GM19023 (cell line): ENCODE measurements around the gene LPCAT1.
A peak's percentile ranks its signal among the peaks of the same experiment; 100 is the strongest.
"Not testable (repeated sequence)": the region's sequence is repeated elsewhere in the genome, so short reads cannot be mapped to it uniquely, and the experiment has no call there.

ENCODE experiments used
- ATAC-seq: cut with Tn5 transposase; IDR thresholded peaks from one replicate; pipeline ENCODE4 v1.9.1; 2021; ENCODE audit warnings: mild to moderate bottlenecking, moderate library complexity; ENCODE audit not compliant: unreplicated experiment

LPCAT1 gene

DNA sequence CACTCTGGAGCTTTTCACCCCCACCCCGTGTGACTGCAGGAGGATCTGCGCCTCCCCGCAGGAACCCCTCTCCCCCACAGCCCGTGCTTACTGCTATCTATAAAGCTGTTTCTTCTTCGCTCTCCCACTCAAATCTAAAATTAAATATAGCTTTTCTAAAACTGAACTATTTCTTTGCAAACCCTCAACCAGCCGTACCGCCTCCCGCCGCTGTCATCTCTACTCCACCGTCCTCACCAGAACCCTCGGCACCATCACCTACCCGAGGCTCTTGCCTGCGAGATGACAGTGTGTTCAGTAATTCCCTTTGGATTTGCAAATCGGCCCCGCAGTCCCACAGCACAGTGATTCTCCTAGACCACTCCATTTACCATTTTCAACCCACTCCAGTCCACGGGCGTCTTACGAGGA, 13.6 kb downstream of the LPCAT1 start:
- no peak for ATAC-seq

DNA sequence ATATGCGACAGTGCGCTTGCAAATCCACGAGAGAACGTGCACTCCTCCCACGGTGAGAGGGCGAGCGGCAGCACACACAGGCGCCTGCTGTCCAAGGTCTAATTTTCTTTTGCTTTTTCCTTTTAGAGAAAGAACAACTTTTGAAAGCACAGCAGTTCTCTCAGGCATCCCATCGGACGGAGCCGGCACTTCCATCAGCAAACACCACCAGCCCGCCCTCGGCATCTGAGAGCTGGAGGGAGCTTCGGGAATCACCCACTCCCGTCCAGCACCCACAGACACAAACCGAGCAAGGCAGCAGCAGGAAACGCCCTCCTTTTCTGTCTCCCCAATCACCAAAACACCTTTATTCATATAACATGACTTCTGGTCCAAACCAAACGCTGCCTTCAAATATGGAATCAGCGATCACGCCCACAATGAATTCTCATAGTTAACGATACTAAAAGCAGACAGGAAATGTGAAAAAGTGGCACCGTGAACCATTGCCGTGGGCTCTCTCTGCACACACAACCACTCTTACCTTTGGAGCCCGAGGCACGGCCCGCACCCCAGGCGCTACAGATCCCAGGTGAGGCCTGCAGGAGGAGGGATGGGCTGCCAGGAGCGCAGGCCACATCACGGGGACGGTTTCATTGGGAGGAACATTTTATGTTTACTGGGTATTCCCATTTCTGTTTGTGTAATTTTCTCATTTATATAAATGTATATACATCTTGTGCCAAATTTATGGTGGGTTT, 14.2 kb downstream of the LPCAT1 start:
- no peak for ATAC-seq

DNA sequence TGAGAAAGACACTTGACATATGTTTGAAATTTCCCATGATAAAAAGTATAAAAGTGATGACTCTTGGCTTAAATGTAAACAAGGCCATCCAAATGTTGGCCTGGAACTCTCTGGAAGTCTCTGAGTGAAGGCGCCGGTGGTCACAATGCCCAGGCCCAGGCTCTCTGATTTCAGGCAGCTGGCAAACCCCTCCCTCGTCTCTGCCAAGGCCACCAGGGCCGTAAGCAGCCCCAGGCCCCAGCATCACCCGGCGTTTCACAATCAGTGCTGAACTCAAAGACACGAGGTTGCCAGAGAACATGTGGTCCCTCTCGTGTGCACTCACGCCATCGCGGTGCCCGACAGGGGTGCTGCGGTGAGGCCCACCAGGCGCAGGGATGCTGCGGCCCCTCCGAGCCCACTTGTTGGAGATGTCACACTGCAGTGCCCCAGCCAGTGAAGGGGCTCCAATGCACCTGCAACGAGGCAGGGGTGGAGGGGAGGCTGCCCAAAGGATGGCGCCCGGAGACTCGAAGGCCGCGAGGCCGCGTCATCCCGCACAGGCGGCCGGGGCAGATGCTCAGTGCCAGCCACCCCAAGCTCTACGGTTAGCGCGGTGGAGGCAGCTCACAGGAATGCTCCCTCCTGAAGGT, 15.0 kb downstream of the LPCAT1 start:
- no peak for ATAC-seq

DNA sequence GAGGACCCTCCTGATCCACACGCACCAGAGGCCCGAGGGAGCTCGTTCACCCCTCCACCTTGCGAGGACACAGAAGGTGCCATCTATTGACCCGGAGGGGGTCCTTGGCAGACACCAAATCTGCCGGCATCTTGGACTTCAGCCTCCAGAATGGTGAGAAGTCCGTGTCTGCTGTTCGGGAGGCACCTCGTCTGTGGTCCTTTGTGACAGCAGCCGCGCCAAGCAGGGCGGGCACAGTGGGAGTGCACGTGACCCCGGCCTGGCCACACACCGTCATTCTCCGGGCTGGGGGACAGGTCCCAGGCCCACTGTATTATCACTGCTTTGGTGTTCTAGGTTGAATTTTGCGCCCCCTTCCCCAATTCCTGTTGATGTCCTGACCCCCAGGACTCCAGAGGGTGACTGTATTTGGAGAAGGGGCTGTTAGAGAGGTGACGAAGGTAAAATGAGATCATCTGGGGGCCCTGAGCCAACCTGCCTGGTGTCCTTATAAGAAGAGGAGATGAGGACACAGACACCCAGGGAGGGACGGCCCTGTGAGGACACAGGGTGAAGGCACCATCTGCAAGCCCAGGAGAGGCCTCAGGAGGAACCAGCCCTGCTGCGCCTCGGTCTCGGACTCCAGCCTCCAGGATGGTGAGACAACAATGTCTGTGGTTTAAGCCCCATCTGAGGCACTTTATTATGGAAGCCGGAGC, 15.7 kb downstream of the LPCAT1 start:
- no peak for ATAC-seq

DNA sequence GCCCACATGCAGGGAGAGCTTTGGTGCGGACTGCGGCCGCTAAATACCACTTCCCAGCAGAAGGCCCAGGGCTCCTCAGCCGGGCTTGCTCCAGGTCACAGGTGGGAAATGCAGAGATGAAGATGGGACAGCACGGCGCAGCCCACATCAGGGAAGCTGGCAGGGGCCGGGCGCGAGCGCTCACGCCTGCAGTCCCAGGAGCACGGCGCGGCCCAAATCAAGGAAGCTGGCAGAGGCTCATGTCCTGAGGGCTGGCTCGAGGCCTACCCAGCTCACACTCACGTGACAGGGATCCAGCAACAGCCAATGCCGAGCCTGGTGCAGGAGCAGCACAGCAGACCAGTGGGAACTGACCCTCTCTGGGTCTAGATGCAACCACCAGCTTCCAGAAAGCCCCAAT, 16.3 kb downstream of the LPCAT1 start:
- no peak for ATAC-seq

GRCh38 chr5:1507014-1507375, 16.8 kb downstream of the LPCAT1 start:
- ATAC-seq: no peak

DNA sequence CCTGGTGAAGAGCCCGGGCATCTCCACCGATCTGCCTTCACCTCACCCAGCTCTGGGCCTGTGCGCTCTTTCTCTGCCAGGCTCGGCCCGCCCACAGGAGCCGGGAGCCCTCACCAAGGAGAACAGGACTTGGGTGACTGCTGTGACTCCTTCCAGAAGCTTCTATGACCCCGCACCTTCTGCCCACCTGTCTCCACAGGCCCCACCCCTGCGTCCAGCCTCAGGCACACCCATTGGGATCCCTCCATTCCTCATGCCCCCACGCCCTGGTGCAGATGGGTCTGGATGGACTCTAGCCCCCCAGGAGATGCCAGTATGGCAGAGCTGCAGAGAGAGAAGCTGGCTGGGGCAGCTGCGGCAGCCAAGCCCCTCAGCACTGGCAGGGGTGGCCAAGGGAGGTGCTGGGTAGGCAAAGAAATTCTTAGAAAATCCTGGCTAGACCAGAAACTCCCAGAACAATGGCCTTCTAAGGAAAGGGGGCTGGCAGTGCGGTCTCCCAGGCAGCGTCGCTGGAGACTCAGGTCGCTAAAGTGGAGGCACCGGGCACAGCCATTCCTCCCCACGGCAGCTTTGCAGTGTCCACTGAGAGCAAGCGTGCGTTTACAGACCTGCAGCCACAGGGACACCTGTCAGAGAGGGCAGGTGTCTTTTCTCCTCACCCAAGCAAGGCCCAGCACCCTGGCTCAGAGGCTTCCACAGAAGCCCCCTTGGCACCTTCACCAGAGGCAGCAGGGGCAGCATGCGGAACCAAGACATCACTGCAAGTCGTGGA, 17.3 kb downstream of the LPCAT1 start:
- no peak for ATAC-seq

DNA sequence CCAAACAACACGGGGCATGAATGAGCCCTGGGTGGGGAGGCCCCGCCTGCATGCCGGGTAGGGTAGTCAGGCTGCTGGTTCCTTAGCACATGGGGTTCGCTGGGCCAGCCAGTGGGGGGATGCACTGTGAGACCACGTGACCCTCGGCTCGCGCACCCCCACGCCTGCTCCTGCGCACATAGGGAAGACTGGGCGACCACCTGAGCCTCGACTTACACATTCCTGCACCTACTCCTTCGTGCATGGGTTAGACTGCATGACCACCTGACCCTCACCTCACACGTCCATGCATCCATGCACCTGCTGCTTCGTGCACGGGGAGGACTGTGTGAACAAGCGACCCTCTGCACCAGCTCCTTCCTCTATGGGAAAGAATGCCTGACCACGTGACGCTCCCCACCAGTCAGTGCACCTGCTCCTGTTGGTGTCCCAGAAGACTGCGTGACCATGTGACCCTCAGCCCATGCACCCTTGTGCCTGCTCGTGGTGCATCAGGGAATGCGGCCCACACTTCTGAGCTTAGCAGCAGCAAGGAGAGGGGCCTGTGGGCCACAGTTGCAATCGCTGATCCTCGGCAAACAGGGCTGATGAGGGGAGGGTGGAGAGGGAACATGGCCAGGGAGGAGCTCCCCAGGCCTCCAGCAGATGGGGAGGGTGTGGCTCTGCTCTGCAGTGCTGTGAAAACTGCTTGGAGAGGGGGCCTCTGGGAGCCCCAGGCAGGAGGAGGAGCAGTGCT, 18.1 kb downstream of the LPCAT1 start:
- no peak for ATAC-seq

GRCh38 chr5:1505089-1505488, 18.7 kb downstream of the LPCAT1 start:
- ATAC-seq: not testable (repeated sequence)

DNA sequence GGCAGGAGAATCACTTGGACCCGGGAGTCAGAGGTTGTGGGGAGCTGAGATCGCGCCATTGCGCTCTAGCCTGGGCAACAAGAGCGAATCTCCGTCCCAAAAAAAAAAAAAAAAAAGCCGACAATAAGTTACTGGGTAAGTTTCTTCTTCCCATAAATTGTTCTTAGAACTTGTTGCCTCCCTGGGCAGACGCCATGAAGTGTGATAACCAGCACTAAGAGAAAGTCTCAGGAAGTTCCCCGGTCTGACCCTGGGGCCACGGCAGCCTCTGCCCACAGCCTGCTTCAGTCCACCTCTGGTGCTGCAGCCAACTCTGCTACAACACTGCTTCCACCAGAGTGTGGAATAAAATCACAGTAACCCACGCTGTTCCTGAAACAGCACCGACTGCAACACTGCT, 19.1 kb downstream of the LPCAT1 start:
- ATAC-seq: no peak

GRCh38 chr5:1504069-1504595, 19.6 kb downstream of the LPCAT1 start:
- no peak for ATAC-seq

- peak; percentile 27 for ATAC-seq
Observed at GRCh38 chr5:1503241-1504068, 20.3 kb downstream of the LPCAT1 start.

DNA sequence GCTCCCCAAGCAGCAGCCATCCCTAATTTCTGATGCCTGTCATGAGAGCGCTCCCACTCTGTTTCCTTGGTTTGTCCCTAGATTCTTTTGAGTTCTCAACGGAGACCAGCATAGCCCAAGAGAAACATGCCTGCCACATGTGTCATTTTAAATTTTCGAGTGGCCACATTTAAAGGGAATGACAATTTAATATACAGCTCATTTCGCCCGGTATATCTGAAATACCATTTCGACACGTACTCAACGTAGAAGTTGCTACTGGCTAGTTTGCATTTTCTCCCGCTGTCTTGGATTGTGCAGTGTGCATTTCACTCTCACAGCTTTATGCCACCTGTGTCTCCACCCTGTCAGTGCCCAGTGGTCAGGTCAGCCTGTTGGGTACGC, 21.0 kb downstream of the LPCAT1 start:
- no peak for ATAC-seq

DNA sequence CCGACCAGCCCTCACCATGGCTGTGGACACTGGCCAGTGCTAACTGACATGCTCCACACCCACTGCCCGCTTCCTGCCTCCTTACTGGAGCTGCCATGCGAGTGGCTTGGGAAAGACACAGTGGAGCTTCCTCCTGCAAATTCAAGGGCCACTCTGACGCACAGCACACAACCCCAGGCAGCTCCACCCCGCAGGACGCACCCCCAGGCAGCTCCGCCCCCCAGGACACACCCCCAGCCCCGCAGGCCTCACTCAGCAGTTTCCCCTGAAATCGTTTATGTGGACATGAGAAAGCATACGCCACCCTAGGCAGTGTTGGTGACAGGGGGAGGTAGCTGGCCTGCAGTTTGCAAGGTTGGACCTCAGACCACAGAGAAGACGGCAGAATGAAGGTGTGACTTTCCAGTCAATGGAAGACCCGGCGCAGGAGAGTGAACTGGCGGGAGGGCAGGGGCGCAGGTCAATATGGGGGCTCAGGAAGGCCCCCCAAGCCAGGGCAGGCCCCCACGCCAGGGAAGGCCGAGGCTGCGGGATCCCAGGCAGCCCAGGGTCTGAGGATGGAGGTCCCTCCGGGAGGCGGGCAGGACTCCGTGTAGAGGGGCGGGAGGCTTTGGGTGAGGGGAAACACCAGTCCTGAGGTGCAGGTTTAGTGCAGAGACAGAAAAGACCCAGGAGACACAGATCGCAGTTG, 21.6 kb downstream of the LPCAT1 start:
- no peak for ATAC-seq

DNA sequence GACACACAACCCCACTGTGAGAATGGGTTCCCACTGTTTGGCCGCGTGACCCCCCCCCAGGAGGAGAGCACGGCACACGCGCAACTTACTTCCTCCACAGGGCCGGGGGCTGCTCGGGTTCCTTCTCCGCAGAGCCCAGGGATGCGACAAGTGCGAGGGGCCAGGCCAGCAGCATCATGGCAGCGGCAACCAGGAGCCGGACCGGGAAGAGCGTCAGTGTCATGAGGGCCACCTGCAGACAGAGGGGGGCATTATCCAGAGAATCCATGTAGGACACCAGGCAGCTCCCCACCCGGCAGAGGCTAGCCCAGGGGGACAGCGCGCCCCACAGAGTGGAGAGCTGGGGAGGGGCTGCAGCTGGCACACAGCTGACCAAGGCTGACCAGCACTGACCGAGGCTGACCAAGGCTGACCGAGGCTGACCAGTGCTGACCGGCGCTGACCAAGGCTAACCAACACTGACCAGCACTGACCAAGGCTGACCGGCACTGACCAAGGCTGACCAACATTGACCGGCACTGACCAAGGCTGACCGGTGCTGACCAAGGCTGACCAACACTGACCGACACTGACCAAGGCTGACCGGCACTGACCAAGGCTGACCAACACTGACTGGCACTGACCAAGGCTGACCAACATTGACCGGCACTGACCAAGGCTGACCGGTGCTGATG, 22.3 kb downstream of the LPCAT1 start:
- no peak for ATAC-seq

GRCh38 chr5:1500411-1501091, 23.2 kb downstream of the LPCAT1 start:
- no peak for ATAC-seq

GRCh38 chr5:1499851-1500250, 23.9 kb downstream of the LPCAT1 start:
- ATAC-seq: no peak
